DND-41 (cell line): ENCODE data around the gene ABCC3.

Source experiments
- ATAC-seq: fragments of 200-7000 bp; cut with Tn5 transposase; 3 replicates; pipeline ENCODE4 v1.9.1; 2021; ENCODE audit warnings: low read depth; ENCODE audit not compliant: insufficient read depth
- DNase-seq: peaks from one replicate; pipeline ENCODE4 v3.0.0-alpha.2; 2020
- H2AFZ ChIP-seq: 2 replicates; pipeline ENCODE4 v1.6.0; 2012; ENCODE audit warnings: low read depth, low read length
- H3K27ac ChIP-seq: 2 replicates; pipeline ENCODE4 v1.5.1; 2012; ENCODE audit warnings: low read length, inconsistent platforms
- H3K27me3 ChIP-seq: fragments of 200-600 bp; sonication (generic); 2 replicates; pipeline ENCODE4 v1.6.0; 2012; ENCODE audit warnings: low read length, mild to moderate bottlenecking, inconsistent platforms; ENCODE audit not compliant: insufficient read depth, poor library complexity
- H3K36me3 ChIP-seq: 2 replicates; pipeline ENCODE4 v1.5.1; 2012; ENCODE audit warnings: low read length, inconsistent platforms; ENCODE audit not compliant: insufficient read depth
- H3K4me1 ChIP-seq: 2 replicates; pipeline ENCODE4 v1.5.1; 2012; ENCODE audit warnings: mild to moderate bottlenecking, low read length; ENCODE audit not compliant: insufficient read depth
- H3K4me2 ChIP-seq: 2 replicates; pipeline ENCODE4 v1.6.0; 2012; ENCODE audit warnings: mild to moderate bottlenecking, moderate library complexity, low read length, inconsistent platforms; ENCODE audit not compliant: insufficient read depth
- H3K4me3 ChIP-seq, 2 experiments: fragments of 200-600 bp in 1 of 2; shearing (Covaris generic) in 1 of 2; 2 replicates each; pipeline ENCODE4 v1.5.1; 2012 to 2016; ENCODE audit warnings: inconsistent platforms in 2 of 2, low read length in 2 of 2, mild to moderate bottlenecking in 2 of 2, low read depth in 1 of 2, moderate library complexity in 1 of 2
- H3K79me2 ChIP-seq: 2 replicates; pipeline ENCODE4 v1.6.0; 2012; ENCODE audit warnings: low read length, inconsistent platforms; ENCODE audit not compliant: insufficient read depth
- H3K9ac ChIP-seq: 2 replicates; pipeline ENCODE4 v1.6.0; 2012; ENCODE audit warnings: low read depth, mild to moderate bottlenecking, inconsistent platforms, low read length, moderate library complexity
- H3K9me3 ChIP-seq: 2 replicates; pipeline ENCODE4 v1.5.1; 2012; ENCODE audit warnings: low read length, moderate library complexity, mild to moderate bottlenecking, inconsistent platforms; ENCODE audit not compliant: insufficient read depth, severe bottlenecking
- H4K20me1 ChIP-seq: 2 replicates; pipeline ENCODE4 v1.6.0; 2012; ENCODE audit warnings: low read length; ENCODE audit not compliant: insufficient read depth
- EZH2 ChIP-seq: IDR thresholded peaks from 3 replicates; pipeline ENCODE4 v1.6.1; 2012; ENCODE audit warnings: borderline replicate concordance, low read depth, mild to moderate bottlenecking, moderate library complexity, low read length, inconsistent platforms; ENCODE audit not compliant: severe bottlenecking
- TF ChIP-seq, protein P1 (sequence below): IDR thresholded peaks from 2 replicates; pipeline ENCODE4 v1.5.1; 2012; ENCODE audit warnings: borderline replicate concordance, low read length, moderate library complexity, mild to moderate bottlenecking; ENCODE audit not compliant: poor library complexity, severe bottlenecking; ENCODE audit errors: extremely low read depth

ABCC3 gene

DNA sequence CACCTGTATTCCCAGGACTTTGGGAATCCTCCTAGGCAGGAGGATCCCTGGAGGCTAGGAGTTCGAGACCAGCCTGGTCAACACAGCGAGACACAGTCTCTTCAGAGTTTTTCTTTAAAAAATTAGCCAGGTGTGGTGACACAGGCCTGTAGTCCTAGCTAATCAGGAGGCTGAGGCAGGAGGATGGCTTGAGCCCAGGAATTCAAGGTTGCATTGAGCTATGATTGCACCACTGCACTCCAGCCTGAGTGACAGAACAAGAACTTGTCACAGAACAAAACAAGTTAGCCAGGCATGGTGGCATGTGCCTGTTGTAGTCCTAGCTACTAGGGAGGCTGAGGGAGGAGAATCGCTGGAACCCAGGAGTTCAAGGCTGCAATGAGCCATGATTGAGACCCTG lies 48.3 kb downstream of the ABCC3 start:
- Histone ChIP-seq H3K27me3 (no peaks in the 10 kb centered on the region), H3K79me2 (no peaks in the 10 kb centered on the region), H3K4me1 (no peaks in the 10 kb centered on the region), H3K4me2 (no peak overlapping the region), H3K36me3 (no peaks in the 10 kb centered on the region), H3K9me3 (no peaks in the 10 kb centered on the region), H4K20me1 (no peaks in the 10 kb centered on the region), H2AFZ (no peak overlapping the region), H3K27ac (no peak overlapping the region), H3K4me3 (no peak overlapping the region), H3K9ac (no peak overlapping the region)
- no peak for ATAC-seq
- TF ChIP-seq, protein P1, sequence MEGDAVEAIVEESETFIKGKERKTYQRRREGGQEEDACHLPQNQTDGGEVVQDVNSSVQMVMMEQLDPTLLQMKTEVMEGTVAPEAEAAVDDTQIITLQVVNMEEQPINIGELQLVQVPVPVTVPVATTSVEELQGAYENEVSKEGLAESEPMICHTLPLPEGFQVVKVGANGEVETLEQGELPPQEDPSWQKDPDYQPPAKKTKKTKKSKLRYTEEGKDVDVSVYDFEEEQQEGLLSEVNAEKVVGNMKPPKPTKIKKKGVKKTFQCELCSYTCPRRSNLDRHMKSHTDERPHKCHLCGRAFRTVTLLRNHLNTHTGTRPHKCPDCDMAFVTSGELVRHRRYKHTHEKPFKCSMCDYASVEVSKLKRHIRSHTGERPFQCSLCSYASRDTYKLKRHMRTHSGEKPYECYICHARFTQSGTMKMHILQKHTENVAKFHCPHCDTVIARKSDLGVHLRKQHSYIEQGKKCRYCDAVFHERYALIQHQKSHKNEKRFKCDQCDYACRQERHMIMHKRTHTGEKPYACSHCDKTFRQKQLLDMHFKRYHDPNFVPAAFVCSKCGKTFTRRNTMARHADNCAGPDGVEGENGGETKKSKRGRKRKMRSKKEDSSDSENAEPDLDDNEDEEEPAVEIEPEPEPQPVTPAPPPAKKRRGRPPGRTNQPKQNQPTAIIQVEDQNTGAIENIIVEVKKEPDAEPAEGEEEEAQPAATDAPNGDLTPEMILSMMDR = no peak
- TF ChIP-seq EZH2 = no peak
- DNase-seq = no peak

DNA sequence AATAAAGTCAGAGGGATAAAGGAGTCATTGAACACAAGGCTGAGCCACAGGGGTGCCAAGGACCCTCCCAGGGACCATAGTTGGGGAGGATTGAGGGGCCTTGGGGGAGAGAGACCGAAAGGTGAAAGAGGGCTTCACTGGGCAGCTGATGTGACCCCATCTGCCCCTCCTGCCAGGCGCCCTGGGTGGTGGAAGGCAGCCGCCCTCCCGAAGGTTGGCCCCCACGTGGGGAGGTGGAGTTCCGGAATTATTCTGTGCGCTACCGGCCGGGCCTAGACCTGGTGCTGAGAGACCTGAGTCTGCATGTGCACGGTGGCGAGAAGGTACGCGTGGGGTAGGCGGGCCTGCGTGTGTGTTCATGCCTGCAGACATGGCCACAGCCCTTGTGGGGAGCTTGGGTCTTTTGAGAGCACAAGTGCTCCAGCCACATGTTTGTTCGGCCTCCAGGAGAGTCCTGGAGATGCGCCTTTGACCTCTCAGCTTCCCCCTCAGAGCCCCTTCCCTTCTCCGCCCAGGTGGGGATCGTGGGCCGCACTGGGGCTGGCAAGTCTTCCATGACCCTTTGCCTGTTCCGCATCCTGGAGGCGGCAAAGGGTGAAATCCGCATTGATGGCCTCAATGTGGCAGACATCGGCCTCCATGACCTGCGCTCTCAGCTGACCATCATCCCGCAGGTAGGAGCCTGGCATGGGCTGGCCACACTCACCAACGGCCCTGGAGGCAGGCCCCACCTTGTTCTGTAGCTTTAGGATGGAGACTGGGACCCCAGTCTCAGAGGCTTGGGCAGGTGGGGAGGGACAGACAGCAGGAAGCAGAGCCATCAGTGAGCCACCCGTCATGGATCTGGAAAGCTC lies 49.0 kb downstream of the ABCC3 start:
- Histone ChIP-seq H3K4me1 (no peaks in the 10 kb centered on the region), H3K4me2 (no peak overlapping the region), H3K4me3 (no peak overlapping the region), H4K20me1 (no peaks in the 10 kb centered on the region), H3K79me2 (no peaks in the 10 kb centered on the region), H2AFZ (no peak overlapping the region), H3K36me3 (no peaks in the 10 kb centered on the region), H3K27me3 (no peaks in the 10 kb centered on the region), H3K9me3 (no peaks in the 10 kb centered on the region), H3K9ac (no peak overlapping the region), H3K27ac (no peak overlapping the region)
- no peak for ATAC-seq
- DNase-seq = no peak
- no peak for TF ChIP-seq EZH2
- TF ChIP-seq, protein P1 = no peak

DNA sequence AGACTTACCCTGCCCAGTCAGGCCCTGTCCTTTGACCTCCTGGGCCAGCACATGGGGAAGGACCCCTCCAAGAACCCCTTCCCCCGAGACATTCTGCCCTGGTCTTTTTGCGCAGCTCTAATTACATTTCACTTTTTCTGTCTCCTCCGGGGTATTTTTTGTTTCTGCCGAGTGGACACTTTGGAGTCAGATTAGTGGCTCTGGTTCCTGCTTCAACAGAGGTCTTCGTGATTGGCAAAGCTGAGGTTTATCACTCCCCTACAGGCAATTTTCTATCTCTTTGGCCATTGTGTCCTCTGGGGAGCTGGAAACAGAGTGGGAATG lies 49.6 kb downstream of the ABCC3 start:
- H3K9ac ChIP-seq = no peak overlapping the region

More for the DNA sequence above, 49.6 kb downstream of the ABCC3 start:
- no peak for TF ChIP-seq EZH2
- TF ChIP-seq, protein P1 = no peak
- H3K27ac ChIP-seq = no peak overlapping the region
- H3K4me1 ChIP-seq = no peaks in the 10 kb centered on the region
- DNase-seq (no peak), ATAC-seq (no peak)
- no peaks in the 10 kb centered on the region for H3K9me3 ChIP-seq
- H3K4me2 ChIP-seq = no peak overlapping the region
- no peak overlapping the region for H3K4me3 ChIP-seq
- H3K27me3 ChIP-seq = no peaks in the 10 kb centered on the region
- no peak overlapping the region for H2AFZ ChIP-seq
- no peaks in the 10 kb centered on the region for H3K36me3 ChIP-seq
- no peaks in the 10 kb centered on the region for H3K79me2 ChIP-seq
- H4K20me1 ChIP-seq = no peaks in the 10 kb centered on the region
